HCT116 (cell line): ENCODE measurements around the gene PBX3. TPM values are rescaled to one million over a fixed set of nuclear protein-coding genes. Genes with fewer than 3 reads are reported as not detected.

Experiments used
- ATAC-seq: fragments of 200-7000 bp; cut with Tn5 transposase; 2 replicates; pipeline ENCODE4 v1.9.1; 2020; ENCODE audit warnings: mild to moderate bottlenecking, moderate library complexity
- BruUV-seq: library from RNA; stranded (reverse); fragments of 400-500 nt; replicated peaks from 2 replicates; lab custom pipeline; 2021; lab: Mats Ljungman, UMichigan
- CTCF ChIA-PET: fragments of 300-600 bp; sonication (Branson Sonifier 250); formaldehyde crosslinking; loops from one replicate; lab custom pipeline; 2021; ENCODE audit warnings: antibody characterized with exemption; lab: Charles Lee
- POLR2A ChIA-PET: fragments of 300-600, 350-600 bp; sonication (Branson Sonifier 250); formaldehyde crosslinking; loops from one replicate; lab custom pipeline; 2021; ENCODE audit warnings: antibody characterized with exemption; lab: Charles Lee
- RAD21 ChIA-PET, 2 experiments: fragments of 300-600 bp; sonication (Branson Sonifier 250); formaldehyde crosslinking; loops; one replicate each; lab custom pipeline; 2023; ENCODE audit warnings: low total read pairs in 2 of 2; ENCODE audit not compliant: uncharacterized antibody in 2 of 2, unreplicated experiment in 2 of 2, low non-redundant PET in 1 of 2; lab: Charles Lee
- DNase-seq: peaks from one replicate; pipeline ENCODE4 v3.0.0-alpha.2; 2010; ENCODE audit warnings: low read depth, low spot score
- H2AFZ ChIP-seq: fragments of 200-600 bp; shearing (Covaris generic), sonication (generic); 2 replicates; pipeline ENCODE4 v1.6.1; 2017; ENCODE audit warnings: low read depth, mixed run types, mixed read lengths, antibody characterized with exemption, low read length; ENCODE audit not compliant: poor library complexity, severe bottlenecking
- H3K27ac ChIP-seq: 2 replicates; pipeline ENCODE4 v1.5.1; 2012; ENCODE audit warnings: low read depth, low read length
- H3K27me3 ChIP-seq: fragments of 200-600 bp; sonication (generic); 2 replicates; pipeline ENCODE4 v1.6.1; 2016; ENCODE audit warnings: mixed run types, low read length, mixed read lengths; ENCODE audit not compliant: insufficient read depth
- H3K36me3 ChIP-seq, 2 experiments: fragments of 200-500 bp in 1 of 2; fragments of 200-600 bp in 1 of 2; sonication (Bioruptor generic) in 1 of 2; sonication (generic) in 1 of 2; 2 replicates each; pipeline versions ENCODE4 v1.5.1 to v1.6.1; 2014 to 2016; ENCODE audit warnings: low read length in 2 of 2, inconsistent platforms in 1 of 2, mixed read lengths in 1 of 2, mixed run types in 1 of 2; ENCODE audit not compliant: insufficient read depth in 2 of 2, control insufficient read depth in 1 of 2
- H3K4me1 ChIP-seq, 2 experiments: fragments of 200-600 bp in 1 of 2; sonication (generic) in 1 of 2; 2 replicates each; pipeline versions ENCODE4 v1.5.1 to v1.6.1; 2012 to 2017; ENCODE audit warnings: low read length in 2 of 2, inconsistent platforms in 1 of 2, mild to moderate bottlenecking in 1 of 2, mixed read lengths in 1 of 2, mixed run types in 1 of 2, moderate library complexity in 1 of 2; ENCODE audit not compliant: insufficient read depth in 2 of 2, control insufficient read depth in 1 of 2
- H3K4me2 ChIP-seq: fragments of 200-600 bp; sonication (generic); 2 replicates; pipeline ENCODE4 v1.6.1; 2017; ENCODE audit warnings: mixed run types, low read length, mixed read lengths
- H3K4me3 ChIP-seq, 2 experiments: fragments of 200-600 bp in 1 of 2; sonication (generic) in 1 of 2; replicated peaks in 1 of 2; 2 replicates each; pipeline ENCODE4 v1.5.1; 2011 to 2016; ENCODE audit warnings: low read length in 2 of 2, control low read depth in 1 of 2, low read depth in 1 of 2, mild to moderate bottlenecking in 1 of 2, mixed read lengths in 1 of 2, mixed run types in 1 of 2
- H3K79me2 ChIP-seq: fragments of 200-600 bp; sonication (generic); 2 replicates; pipeline ENCODE4 v1.6.1; 2017; ENCODE audit warnings: mild to moderate bottlenecking, mixed run types, low read length, moderate library complexity, mixed read lengths; ENCODE audit not compliant: insufficient read depth
- H3K9ac ChIP-seq: fragments of 200-600 bp; sonication (generic); 2 replicates; pipeline ENCODE4 v1.6.1; 2016; ENCODE audit warnings: low read length, mixed read lengths
- H3K9me2 ChIP-seq: fragments of 200-600 bp; sonication (generic), shearing (Covaris generic); 2 replicates; pipeline ENCODE4 v1.6.1; 2017; ENCODE audit warnings: mixed run types, mild to moderate bottlenecking, moderate library complexity; ENCODE audit not compliant: insufficient read depth
- H3K9me3 ChIP-seq, 2 experiments: fragments of 200-500 bp in 1 of 2; fragments of 200-600 bp in 1 of 2; sonication (Bioruptor generic) in 1 of 2; sonication (generic) in 1 of 2; 2 replicates each; pipeline ENCODE4 v1.6.1; 2014 to 2017; ENCODE audit warnings: low read length in 2 of 2, mixed read lengths in 2 of 2, inconsistent platforms in 1 of 2, low read depth in 1 of 2, mild to moderate bottlenecking in 1 of 2, mixed run types in 1 of 2, moderate library complexity in 1 of 2; ENCODE audit not compliant: control insufficient read depth in 1 of 2, insufficient read depth in 1 of 2
- H4K20me1 ChIP-seq: fragments of 200-600 bp; sonication (generic), shearing (Covaris generic); 2 replicates; pipeline ENCODE4 v1.6.1; 2017; ENCODE audit warnings: mixed run types, mild to moderate bottlenecking, moderate library complexity; ENCODE audit not compliant: insufficient read depth
- ELF1 ChIP-seq: IDR thresholded peaks from 2 replicates; pipeline ENCODE4 v1.6.1; 2012; ENCODE audit warnings: low read depth, borderline replicate concordance
- EZH2 ChIP-seq: fragments of 200-600 bp; sonication (generic); IDR thresholded peaks from 2 replicates; pipeline ENCODE4 v1.6.1; 2017; ENCODE audit warnings: antibody characterized with exemption, mixed run types
- FOSL1 ChIP-seq: IDR thresholded peaks from 2 replicates; pipeline ENCODE4 v1.6.1; 2012; ENCODE audit warnings: low read depth
- MAX ChIP-seq: IDR thresholded peaks from 2 replicates; pipeline ENCODE4 v1.6.1; 2012
- POLR2A ChIP-seq: IDR thresholded peaks from 2 replicates; pipeline ENCODE4 v1.7.0; 2011; ENCODE audit warnings: borderline replicate concordance; ENCODE audit not compliant: insufficient read depth, insufficient read length; ENCODE audit errors: extremely low read depth
- TCF7L2 ChIP-seq: IDR thresholded peaks from 2 replicates; pipeline ENCODE4 v1.7.0; 2011; ENCODE audit warnings: borderline replicate concordance, inconsistent platforms; ENCODE audit not compliant: insufficient read depth, insufficient read length; ENCODE audit errors: extremely low read depth
- YY1 ChIP-seq: IDR thresholded peaks from 2 replicates; pipeline ENCODE4 v1.6.1; 2011; ENCODE audit warnings: low read length, low read depth, moderate library complexity, mild to moderate bottlenecking; ENCODE audit not compliant: insufficient replicate concordance; ENCODE audit errors: extremely low read depth
- intact Hi-C: fragments of 100-400 bp; cut with micrococcal nuclease; formaldehyde crosslinking; loops from 2 replicates; pipeline ENCODE4 v1.10.0; 2022
- total RNA-seq: library from RNA; stranded (reverse); gene quantifications from one replicate; pipeline ENCODE4 v1.2.1, GENCODE V29; 2021; ENCODE audit not compliant: unreplicated experiment
- TF ChIP-seq, protein P1 (sequence below), 3 experiments: fragments of 200-600 bp in 1 of 3; sonication (generic) in 1 of 3; IDR thresholded peaks in 2 of 3; conservative IDR thresholded peaks in 1 of 3; 2 replicates each; pipeline ENCODE4 v1.5.1; 2012 to 2017; ENCODE audit warnings: low read depth in 2 of 3, low read length in 2 of 3, antibody characterized with exemption in 1 of 3, borderline replicate concordance in 1 of 3, control low read depth in 1 of 3, mild to moderate bottlenecking in 1 of 3, mixed read lengths in 1 of 3, mixed run types in 1 of 3, moderate library complexity in 1 of 3; ENCODE audit not compliant: insufficient read depth in 1 of 3

Gene PBX3
- total RNA-seq, 1 experiment from 2014 or later, result 13.5 TPM

DNA sequence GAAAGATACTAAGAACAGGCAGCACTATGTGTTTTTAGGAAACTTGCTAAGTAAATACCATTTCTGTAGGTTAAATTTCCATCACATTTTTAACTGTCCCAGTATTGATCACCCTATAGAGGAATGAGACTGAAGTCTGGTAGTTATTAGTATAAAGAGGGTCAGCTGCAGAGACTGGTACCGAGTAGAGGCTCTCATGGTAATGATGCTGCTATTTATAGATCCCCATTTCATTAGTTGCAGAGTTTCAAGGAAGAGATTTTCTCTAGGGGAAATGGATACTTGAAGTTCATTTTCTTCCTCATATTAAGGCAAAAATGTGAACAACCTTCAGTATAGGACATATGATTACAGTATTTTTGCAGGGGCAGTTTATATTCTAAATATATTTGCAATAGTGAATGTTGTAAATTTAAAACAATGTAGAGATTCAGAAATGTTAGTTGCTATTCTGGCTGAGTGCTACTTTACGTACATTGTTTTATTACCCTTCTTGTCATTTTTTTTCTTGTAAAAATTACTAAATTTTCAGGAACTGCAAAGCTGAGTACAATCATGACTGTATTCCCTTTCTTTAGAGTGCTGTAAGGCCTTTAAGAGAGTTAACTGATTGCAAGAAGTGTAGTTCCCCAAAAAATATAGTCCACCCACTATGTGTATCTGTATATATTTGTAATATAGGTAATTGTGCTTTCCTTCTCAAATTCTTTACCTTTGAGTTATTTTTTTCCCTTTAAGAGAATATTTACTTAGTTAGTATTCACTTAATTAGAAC is 14.7 kb downstream of the PBX3 start:
- Histone ChIP-seq H3K9ac (no peak overlapping the region), H3K27me3 (no peaks in the 10 kb centered on the region), H4K20me1 (0 out of 2 replicates have a peak, but pooled peaks cover 4% of the 10 kb centered on the region), H3K36me3 (no peaks in the 10 kb centered on the region), H3K4me3 (no peak overlapping the region), H2AFZ (no peak overlapping the region), H3K4me2 (no peak overlapping the region), H3K79me2 (no peaks in the 10 kb centered on the region), H3K27ac (no peak overlapping the region), H3K9me3 (no peaks in the 10 kb centered on the region), H3K4me1 (0 out of 4 replicates have a peak, but pooled peaks cover 0 to 4% of the 10 kb centered on the region in 2 experiments), H3K9me2 (no peaks in the 10 kb centered on the region)
- ChIA-PET POLR2A (no interaction called here), CTCF (no interaction called here), RAD21 (no interaction called here)
- TF ChIP-seq MAX (no peak), TCF7L2 (no peak), YY1 (no peak), FOSL1 (no peak), ELF1 (no peak), EZH2 (no peak), POLR2A (no peak)
- TF ChIP-seq, protein P1, sequence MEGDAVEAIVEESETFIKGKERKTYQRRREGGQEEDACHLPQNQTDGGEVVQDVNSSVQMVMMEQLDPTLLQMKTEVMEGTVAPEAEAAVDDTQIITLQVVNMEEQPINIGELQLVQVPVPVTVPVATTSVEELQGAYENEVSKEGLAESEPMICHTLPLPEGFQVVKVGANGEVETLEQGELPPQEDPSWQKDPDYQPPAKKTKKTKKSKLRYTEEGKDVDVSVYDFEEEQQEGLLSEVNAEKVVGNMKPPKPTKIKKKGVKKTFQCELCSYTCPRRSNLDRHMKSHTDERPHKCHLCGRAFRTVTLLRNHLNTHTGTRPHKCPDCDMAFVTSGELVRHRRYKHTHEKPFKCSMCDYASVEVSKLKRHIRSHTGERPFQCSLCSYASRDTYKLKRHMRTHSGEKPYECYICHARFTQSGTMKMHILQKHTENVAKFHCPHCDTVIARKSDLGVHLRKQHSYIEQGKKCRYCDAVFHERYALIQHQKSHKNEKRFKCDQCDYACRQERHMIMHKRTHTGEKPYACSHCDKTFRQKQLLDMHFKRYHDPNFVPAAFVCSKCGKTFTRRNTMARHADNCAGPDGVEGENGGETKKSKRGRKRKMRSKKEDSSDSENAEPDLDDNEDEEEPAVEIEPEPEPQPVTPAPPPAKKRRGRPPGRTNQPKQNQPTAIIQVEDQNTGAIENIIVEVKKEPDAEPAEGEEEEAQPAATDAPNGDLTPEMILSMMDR (IDR thresholded peaks at IDR 0.05 in 2 of 3, conservative IDR thresholded peaks at IDR 0.05 in 1 of 3; ENCODE audit: borderline replicate concordance in 1 of 3, insufficient read depth in 1 of 3, low read depth in 2 of 3, low read length in 2 of 3), result no peak
- no peak for ATAC-seq
- BruUV-seq, result no TSS peak
- DNase-seq, result no peak
- intact Hi-C loops, result no loop called here
